Tibial nerve (tissue), 4 donors: Measurements from ENCODE around the gene INPP4A.

ENCODE experiments used
- CTCF ChIP-seq, 5 experiments: fragments of 200-600 bp in 3 of 5; fragments of 450-650 bp in 2 of 5; sonication (generic) in 3 of 5; IDR thresholded peaks; one replicate each; pipeline ENCODE4 v1.5.1; 2016 to 2019; ENCODE audit warnings: antibody characterized with exemption in 5 of 5, mild to moderate bottlenecking in 3 of 5, moderate library complexity in 2 of 5
- EP300 ChIP-seq, 2 donors: sonication (generic); formaldehyde crosslinking; IDR thresholded peaks; one replicate each; pipeline ENCODE4 v1.6.1; 2017; ENCODE audit warnings: antibody characterized with exemption in 2 of 2, mild to moderate bottlenecking in 1 of 2
- POLR2A ChIP-seq, 2 donors: fragments of 450-650 bp; IDR thresholded peaks; one replicate each; pipeline ENCODE4 v1.6.1; 2017; ENCODE audit warnings: antibody characterized with exemption in 2 of 2, mild to moderate bottlenecking in 2 of 2, moderate library complexity in 2 of 2

GRCh38 chr2:98488252-98488651, 43.6 kb downstream of the INPP4A start:
- TF ChIP-seq CTCF (IDR thresholded peaks at IDR 0.05) (peak in 1 of 5 experiments; percentile 0), POLR2A (IDR thresholded peaks at IDR 0.05) (no peak), EP300 (IDR thresholded peaks at IDR 0.05) (no peak)
